SH-SY5Y (cell line): Measurements from ENCODE around the gene SEC24A.

Source experiments
- GATA2 ChIP-seq: IDR thresholded peaks from 2 replicates; pipeline ENCODE4 v1.6.1; 2011; ENCODE audit warnings: mild to moderate bottlenecking, low read depth, low read length
- GATA3 ChIP-seq: IDR thresholded peaks from 2 replicates; pipeline ENCODE4 v1.6.1; 2011; ENCODE audit warnings: low read depth, mild to moderate bottlenecking, low read length, moderate library complexity

GRCh38 chr5:134647750-134648424 is 698 bp upstream of the SEC24A start:
- TF ChIP-seq GATA3 (no peak), GATA2 (no peak)
